Endodermal cell (in vitro differentiated cells): Measurements from ENCODE around the gene HS6ST1. TPM values are rescaled to one million over a fixed set of nuclear protein-coding genes. Genes with fewer than 3 reads are reported as not detected.
"Not testable (repeated sequence)": the region's sequence is repeated elsewhere in the genome, so short reads cannot be mapped to it uniquely, and the experiment has no call there.

Experiments
- DNase-seq: peaks from one replicate; pipeline ENCODE4 v3.0.0-alpha.2; 2017
- H3K27ac ChIP-seq: 2 replicates; pipeline ENCODE4 v1.5.1; 2013; ENCODE audit warnings: mild to moderate bottlenecking, low read depth, low read length, moderate library complexity
- H3K27me3 ChIP-seq: 2 replicates; pipeline ENCODE4 v1.6.1; 2013; ENCODE audit warnings: mild to moderate bottlenecking, low read length, moderate library complexity; ENCODE audit not compliant: insufficient read depth, control insufficient read depth, poor library complexity, severe bottlenecking
- H3K36me3 ChIP-seq: 2 replicates; pipeline ENCODE4 v1.7.0; 2013; ENCODE audit warnings: mild to moderate bottlenecking, low read length, moderate library complexity; ENCODE audit not compliant: control insufficient read depth, insufficient read depth
- H3K4me1 ChIP-seq: one replicate; pipeline ENCODE4 v1.7.0; 2013; ENCODE audit warnings: low read length; ENCODE audit not compliant: control insufficient read depth, insufficient read depth
- H3K4me3 ChIP-seq: 2 replicates; pipeline ENCODE4 v1.5.1; 2013; ENCODE audit warnings: mild to moderate bottlenecking, low read length, moderate library complexity
- H3K9ac ChIP-seq: 2 replicates; pipeline ENCODE4 v1.6.1; 2013; ENCODE audit warnings: mild to moderate bottlenecking, low read length, moderate library complexity; ENCODE audit not compliant: poor library complexity, severe bottlenecking; ENCODE audit errors: extremely low read depth
- H3K9me3 ChIP-seq: 2 replicates; pipeline ENCODE4 v1.6.1; 2013; ENCODE audit warnings: mild to moderate bottlenecking, low read length, moderate library complexity; ENCODE audit not compliant: control insufficient read depth
- H3K27ac Mint-ChIP-seq: 2 replicates; pipeline ENCODE4 v1.8.0; 2020; ENCODE audit warnings: mixed read lengths
- H3K27me3 Mint-ChIP-seq: 2 replicates; pipeline ENCODE4 v1.8.0; 2021; ENCODE audit warnings: mild to moderate bottlenecking, mixed read lengths; ENCODE audit not compliant: insufficient read depth
- H3K36me3 Mint-ChIP-seq: 2 replicates; pipeline ENCODE4 v1.8.0; 2020; ENCODE audit warnings: low read depth, mixed read lengths
- H3K4me1 Mint-ChIP-seq: 2 replicates; pipeline ENCODE4 v1.8.0; 2020; ENCODE audit warnings: mixed read lengths
- H3K4me3 Mint-ChIP-seq: 2 replicates; pipeline ENCODE4 v1.8.0; 2020; ENCODE audit warnings: mild to moderate bottlenecking, moderate library complexity, mixed read lengths
- H3K9me3 Mint-ChIP-seq: 2 replicates; pipeline ENCODE4 v1.8.0; 2020; ENCODE audit warnings: mild to moderate bottlenecking, mixed read lengths
- CTCF ChIP-seq: fragments of 200-600 bp; sonication (generic); conservative IDR thresholded peaks from 2 replicates; pipeline ENCODE4 v1.5.0; 2021; ENCODE audit warnings: antibody characterized with exemption, mild to moderate bottlenecking
- WGBS, 2 experiments: methylation state at CpG; one replicate each; pipeline versions ENCODE4 v1.1.5 to v1.1.7; 2013; ENCODE audit warnings: missing lambda C conversion rate in 2 of 2, mixed read lengths in 1 of 2; ENCODE audit not compliant: insufficient coverage in 1 of 2, insufficient read length in 1 of 2; 5-methylcytosine and 5-hydroxymethylcytosine counted together
- total RNA-seq, 2 donors: library from RNA; stranded (reverse); fragmentation: NEBNext Ultra II Directional in 1 of 2; extraction: Animal tissue kit (Norgen Biotek cat#: 25700) in 1 of 2; gene quantifications; 2 replicates in 1 of 2; 3 replicates in 1 of 2; pipeline ENCODE4 v1.2.1, GENCODE V29; 2021

Gene HS6ST1
- total RNA-seq, 2 donors from 2014 or later = 93.0 to 106 TPM

GRCh38 chr2:128320906-128321771 is 2.5 kb upstream of the HS6ST1 start:
- no peaks in the 10 kb centered on the region for H3K9me3 ChIP-seq
- 72 to 77% methylated on average over 18 to 23 of the region's 23 CpGs for WGBS, 2 experiments
- Mint-ChIP-seq H3K27ac (no peak overlapping the region), H3K27me3 (peaks cover 17% of the 10 kb centered on the region), H3K9me3 (no peaks in the 10 kb centered on the region), H3K4me1 (peaks cover 20% of the 10 kb centered on the region), H3K36me3 (peaks cover 4% of the 10 kb centered on the region), H3K4me3 (peak overlapping the region; percentile 46)
- H3K4me1 ChIP-seq = peaks cover 3% of the 10 kb centered on the region
- no peaks in the 10 kb centered on the region for H3K27me3 ChIP-seq
- TF ChIP-seq CTCF = no peak
- DNase-seq = no peak
- H3K36me3 ChIP-seq = peaks cover 6% of the 10 kb centered on the region
- H3K4me3 ChIP-seq = no peak overlapping the region
- no peak overlapping the region for H3K27ac ChIP-seq
- no peak overlapping the region for H3K9ac ChIP-seq

- 83 to 91% methylated on average over 9 to 11 of the region's 11 CpGs for WGBS, 2 experiments
- no peaks in the 10 kb centered on the region for H3K9me3 Mint-ChIP-seq
- Histone ChIP-seq H3K27me3 (no peaks in the 10 kb centered on the region), H3K9ac (no peak overlapping the region), H3K4me3 (no peak overlapping the region), H3K27ac (no peak overlapping the region), H3K36me3 (peaks cover 14% of the 10 kb centered on the region), H3K4me1 (peaks cover 3% of the 10 kb centered on the region), H3K9me3 (no peaks in the 10 kb centered on the region)
- no peak overlapping the region for H3K4me3 Mint-ChIP-seq
- no peak for TF ChIP-seq CTCF
- H3K27ac Mint-ChIP-seq = no peak overlapping the region
- H3K27me3 Mint-ChIP-seq = peaks cover 17% of the 10 kb centered on the region
- peaks cover 8% of the 10 kb centered on the region for H3K36me3 Mint-ChIP-seq
- peak; percentile 48 for DNase-seq
- H3K4me1 Mint-ChIP-seq = peaks cover 24% of the 10 kb centered on the region
These were observed 1.7 kb upstream of the HS6ST1 start for GRCh38 chr2:128320192-128320905.

- WGBS, 2 experiments = 87 to 95% methylated on average over 15 to 38 of the region's 38 CpGs
- H3K27ac Mint-ChIP-seq = no peak overlapping the region
- Histone ChIP-seq H3K27me3 (no peaks in the 10 kb centered on the region), H3K9ac (no peak overlapping the region), H3K36me3 (peaks cover 20% of the 10 kb centered on the region), H3K27ac (no peak overlapping the region), H3K9me3 (no peaks in the 10 kb centered on the region), H3K4me3 (peak overlapping the region; percentile 69), H3K4me1 (peaks cover 8% of the 10 kb centered on the region)
- peaks cover 17% of the 10 kb centered on the region for H3K27me3 Mint-ChIP-seq
- H3K4me3 Mint-ChIP-seq = peak overlapping the region; percentile 95
- H3K9me3 Mint-ChIP-seq = no peaks in the 10 kb centered on the region
- H3K36me3 Mint-ChIP-seq = peaks cover 10% of the 10 kb centered on the region
- peaks cover 30% of the 10 kb centered on the region for H3K4me1 Mint-ChIP-seq
- TF ChIP-seq CTCF = no peak
- DNase-seq = peak; percentile 67
These were observed 1.0 kb upstream of the HS6ST1 start for GRCh38 chr2:128319631-128320191.

- not testable (repeated sequence) for H3K27ac ChIP-seq, H3K27me3 ChIP-seq, H3K9me3 ChIP-seq, H3K9me3 Mint-ChIP-seq, H3K27ac Mint-ChIP-seq
- peaks cover 17% of the 10 kb centered on the region for H3K27me3 Mint-ChIP-seq
- Histone ChIP-seq H3K4me3 (peak overlapping the region; percentile 88), H3K4me1 (peaks cover 20% of the 10 kb centered on the region), H3K36me3 (peaks cover 35% of the 10 kb centered on the region), H3K9ac (peak overlapping the region; percentile 15)
- peaks cover 40% of the 10 kb centered on the region for H3K4me1 Mint-ChIP-seq
- peak; percentile 60 for DNase-seq
- 1% methylated on average over 24 of the region's 55 CpGs; no CpG with 5 or more reads in 1 of the 2 experiments for WGBS, 2 experiments
- peaks cover 20% of the 10 kb centered on the region for H3K36me3 Mint-ChIP-seq
- peak overlapping the region; percentile 95 for H3K4me3 Mint-ChIP-seq
These were observed 423 bp downstream of the HS6ST1 start for GRCh38 chr2:128318245-128318644.
